IMR-90 (cell line): ENCODE data around the gene MAN1C1. TPM values are rescaled to one million over a fixed set of nuclear protein-coding genes. Genes with fewer than 3 reads are reported as not detected.

Source experiments
- ATAC-seq: fragments of 200-7000 bp; cut with Tn5 transposase; 2 replicates; pipeline ENCODE4 v1.9.1; 2020; ENCODE audit warnings: low read depth, mild to moderate bottlenecking, moderate library complexity
- BruUV-seq: library from RNA; stranded (reverse); fragments of 400-500 nt; replicated peaks from 2 replicates; lab custom pipeline; 2021; lab: Mats Ljungman, UMichigan
- CTCF ChIA-PET: fragments of 300-600 bp; formaldehyde crosslinking; extraction: SDS; loops from one replicate; lab custom pipeline; 2021; ENCODE audit warnings: antibody characterized with exemption; lab: Yijun Ruan, JAX
- POLR2A ChIA-PET: fragments of 300-600 bp; sonication (Branson Sonifier 250); formaldehyde crosslinking; loops from one replicate; lab custom pipeline; 2022; ENCODE audit warnings: antibody characterized with exemption; ENCODE audit not compliant: unreplicated experiment; lab: Charles Lee
- DNase-seq: peaks from one replicate; pipeline ENCODE4 v3.0.0; 2013
- H2AFZ ChIP-seq: replicated peaks from 2 replicates; pipeline ENCODE3; 2013; ENCODE audit warnings: low read length, mild to moderate bottlenecking; ENCODE audit not compliant: poor library complexity
- H2AK5ac ChIP-seq: 2 replicates; pipeline ENCODE4 v1.6.1; 2013; ENCODE audit warnings: low read depth, low read length, inconsistent platforms
- H2AK9ac ChIP-seq: replicated peaks from 2 replicates; pipeline ENCODE3; 2013; ENCODE audit warnings: mild to moderate bottlenecking, low read depth, low read length, moderate library complexity; ENCODE audit not compliant: poor library complexity
- H2BK120ac ChIP-seq: 2 replicates; pipeline ENCODE4 v1.6.1; 2013; ENCODE audit warnings: low read depth, low read length, inconsistent platforms
- H2BK15ac ChIP-seq: 3 replicates; pipeline ENCODE4 v1.6.1; 2013; ENCODE audit warnings: low read depth, low read length, inconsistent platforms
- H2BK20ac ChIP-seq: 2 replicates; pipeline ENCODE4 v1.6.1; 2013; ENCODE audit warnings: low read depth, mild to moderate bottlenecking, inconsistent platforms, low read length, moderate library complexity
- H2BK5ac ChIP-seq: 2 replicates; pipeline ENCODE4 v1.6.1; 2013; ENCODE audit warnings: mild to moderate bottlenecking, low read depth, low read length, inconsistent platforms; ENCODE audit not compliant: poor library complexity, severe bottlenecking
- H3K14ac ChIP-seq: replicated peaks from 2 replicates; pipeline ENCODE4 v1.6.1; 2013; ENCODE audit warnings: low read depth, low read length, inconsistent platforms
- H3K18ac ChIP-seq: 2 replicates; pipeline ENCODE4 v1.6.1; 2013; ENCODE audit warnings: low read depth, low read length, control low read depth
- H3K23ac ChIP-seq: 2 replicates; pipeline ENCODE4 v1.6.1; 2013; ENCODE audit warnings: low read depth, low read length, inconsistent platforms
- H3K27ac ChIP-seq: 2 replicates; pipeline ENCODE4 v1.5.1; 2013; ENCODE audit warnings: mild to moderate bottlenecking, control low read depth, low read length; ENCODE audit not compliant: insufficient read depth
- H3K27me3 ChIP-seq: 2 replicates; pipeline ENCODE4 v1.6.1; 2013; ENCODE audit warnings: low read length; ENCODE audit not compliant: control insufficient read depth, insufficient read depth
- H3K36me3 ChIP-seq: 2 replicates; pipeline ENCODE4 v1.6.1; 2013; ENCODE audit warnings: low read length, mixed read lengths; ENCODE audit not compliant: control insufficient read depth, insufficient read depth
- H3K4ac ChIP-seq: 2 replicates; pipeline ENCODE4 v1.6.1; 2013; ENCODE audit warnings: low read depth, low read length, inconsistent platforms
- H3K4me1 ChIP-seq: 2 replicates; pipeline ENCODE4 v1.6.1; 2013; ENCODE audit warnings: low read length, mixed read lengths; ENCODE audit not compliant: control insufficient read depth, insufficient read depth
- H3K4me2 ChIP-seq: 2 replicates; pipeline ENCODE4 v1.6.1; 2013; ENCODE audit warnings: low read depth, mild to moderate bottlenecking, control low read depth, low read length, moderate library complexity
- H3K4me3 ChIP-seq: 2 replicates; pipeline ENCODE4 v1.5.1; 2013; ENCODE audit warnings: low read depth, mild to moderate bottlenecking, control low read depth, low read length, moderate library complexity; ENCODE audit not compliant: insufficient read depth
- H3K56ac ChIP-seq: 2 replicates; pipeline ENCODE4 v1.6.1; 2013; ENCODE audit warnings: low read length, inconsistent platforms; ENCODE audit not compliant: insufficient read depth; ENCODE audit errors: extremely low read depth
- H3K79me1 ChIP-seq, 2 experiments: 2 replicates each; pipeline ENCODE4 v1.6.1; 2013; ENCODE audit warnings: low read length in 2 of 2, inconsistent platforms in 1 of 2, low read depth in 1 of 2
- H3K9ac ChIP-seq: 2 replicates; pipeline ENCODE4 v1.6.1; 2013; ENCODE audit warnings: low read depth, low read length, control low read depth
- H3K9me1 ChIP-seq: 2 replicates; pipeline ENCODE4 v1.6.1; 2013; ENCODE audit warnings: low read length, inconsistent platforms; ENCODE audit not compliant: insufficient read depth
- H3K9me3 ChIP-seq: 2 replicates; pipeline ENCODE4 v1.6.1; 2013; ENCODE audit warnings: low read length; ENCODE audit not compliant: control insufficient read depth, insufficient read depth
- H4K20me1 ChIP-seq: 2 replicates; pipeline ENCODE4 v1.6.1; 2013; ENCODE audit warnings: low read length, inconsistent platforms; ENCODE audit not compliant: insufficient read depth
- H4K5ac ChIP-seq: 2 replicates; pipeline ENCODE4 v1.6.1; 2013; ENCODE audit warnings: mild to moderate bottlenecking, low read depth, low read length, control low read depth
- H4K8ac ChIP-seq, 2 experiments: 2 replicates each; pipeline ENCODE4 v1.6.1; 2013; ENCODE audit warnings: low read depth in 2 of 2, low read length in 2 of 2, control low read depth in 1 of 2, inconsistent platforms in 1 of 2
- H4K91ac ChIP-seq: 2 replicates; pipeline ENCODE4 v1.6.1; 2013; ENCODE audit warnings: low read depth, low read length, inconsistent platforms; ENCODE audit not compliant: insufficient read depth
- BHLHE40 ChIP-seq: fragments of 150-350 bp; IDR thresholded peaks from 2 replicates; pipeline ENCODE4 v1.6.1; 2016; ENCODE audit warnings: mild to moderate bottlenecking, low read depth, low read length
- CEBPB ChIP-seq: IDR thresholded peaks from 2 replicates; pipeline ENCODE4 v1.6.1; 2012; ENCODE audit warnings: low read depth, low read length, improper control_type of control experiment
- CHD1 ChIP-seq: IDR thresholded peaks from 2 replicates; pipeline ENCODE4 v1.6.1; 2012; ENCODE audit warnings: low read depth, low read length, improper control_type of control experiment
- FOS ChIP-seq: fragments of 150-350 bp; IDR thresholded peaks from 2 replicates; pipeline ENCODE4 v1.6.1; 2016; ENCODE audit warnings: low read depth, low read length
- MXI1 ChIP-seq: IDR thresholded peaks from 2 replicates; pipeline ENCODE4 v1.6.1; 2012; ENCODE audit warnings: low read depth, mild to moderate bottlenecking, low read length, moderate library complexity, borderline replicate concordance
- NFE2L2 ChIP-seq: fragments of 150-350 bp; IDR thresholded peaks from 2 replicates; pipeline ENCODE4 v1.6.1; 2016; ENCODE audit warnings: low read depth, mild to moderate bottlenecking, low read length
- POLR2A ChIP-seq: IDR thresholded peaks from 2 replicates; pipeline ENCODE4 v1.6.1; 2012; ENCODE audit warnings: mild to moderate bottlenecking, low read depth, low read length
- RAD21 ChIP-seq: IDR thresholded peaks from 2 replicates; pipeline ENCODE4 v1.6.1; 2012; ENCODE audit warnings: low read length, improper control_type of control experiment
- RCOR1 ChIP-seq: IDR thresholded peaks from 2 replicates; pipeline ENCODE4 v1.6.1; 2012; ENCODE audit warnings: mild to moderate bottlenecking, low read length, improper control_type of control experiment; ENCODE audit not compliant: insufficient replicate concordance
- SMC3 ChIP-seq: fragments of 150-350 bp; IDR thresholded peaks from 2 replicates; pipeline ENCODE4 v1.6.1; 2016; ENCODE audit warnings: low read depth, mild to moderate bottlenecking, antibody characterized with exemption, low read length, moderate library complexity
- WGBS, 2 experiments: methylation state at CpG; one replicate each; pipeline versions ENCODE4 v1.1.5 to v1.1.7; 2013; ENCODE audit warnings: missing lambda C conversion rate in 2 of 2; ENCODE audit not compliant: insufficient read length in 1 of 2; ENCODE audit errors: extremely low coverage in 2 of 2; 5-methylcytosine and 5-hydroxymethylcytosine counted together
- dilution Hi-C: fragments of 300-500 bp; cut with HindIII; formaldehyde crosslinking; loops from one replicate; pipeline ENCODE4 v1.14.3; 2018; ENCODE audit warnings: low sequenced_read_pairs; ENCODE audit not compliant: unreplicated experiment
- in situ Hi-C: fragments of 300-500 bp; cut with MboI; formaldehyde crosslinking; loops from 3 replicates; pipeline ENCODE4 v1.14.3; 2019; ENCODE audit warnings: low sequenced_read_pairs, inconsistent platforms, mixed read lengths
- intact Hi-C: fragments of 100-400 bp; cut with micrococcal nuclease; formaldehyde crosslinking; loops from 2 replicates; pipeline ENCODE4 v1.10.0; 2022
- polyA plus RNA-seq, 3 experiments: library from polyadenylated mRNA; depleted of rRNA; stranded (reverse); fragments of >200 nt; gene quantifications; 2 replicates each; pipeline ENCODE4 v1.2.3, GENCODE V29; 2012; ENCODE audit warnings: low replicate concordance in 1 of 3
- total RNA-seq: library from RNA; depleted of rRNA; stranded (reverse); fragments of >200 nt; gene quantifications from 2 replicates; pipeline ENCODE4 v1.2.3, GENCODE V29; 2012
- TF ChIP-seq, protein P1 (sequence below): conservative IDR thresholded peaks from 2 replicates; pipeline ENCODE4 v1.5.1; 2012; ENCODE audit warnings: mild to moderate bottlenecking, low read depth, low read length, improper control_type of control experiment
- TF ChIP-seq, protein P2 (sequence below): fragments of 150-350 bp; IDR thresholded peaks from 2 replicates; pipeline ENCODE4 v1.6.1; 2016; ENCODE audit warnings: low read depth, mild to moderate bottlenecking, low read length, moderate library complexity, borderline replicate concordance
- TF ChIP-seq, protein P3 (sequence below): fragments of 150-350 bp; IDR thresholded peaks from 2 replicates; pipeline ENCODE4 v1.6.1; 2017; ENCODE audit warnings: mild to moderate bottlenecking, antibody characterized with exemption, low read length, low read depth

Gene MAN1C1
- total and polyA plus RNA-seq, 2 of the 4 experiments (the other 2 are of a cell fraction) = 3.2 to 11.3 TPM

DNA sequence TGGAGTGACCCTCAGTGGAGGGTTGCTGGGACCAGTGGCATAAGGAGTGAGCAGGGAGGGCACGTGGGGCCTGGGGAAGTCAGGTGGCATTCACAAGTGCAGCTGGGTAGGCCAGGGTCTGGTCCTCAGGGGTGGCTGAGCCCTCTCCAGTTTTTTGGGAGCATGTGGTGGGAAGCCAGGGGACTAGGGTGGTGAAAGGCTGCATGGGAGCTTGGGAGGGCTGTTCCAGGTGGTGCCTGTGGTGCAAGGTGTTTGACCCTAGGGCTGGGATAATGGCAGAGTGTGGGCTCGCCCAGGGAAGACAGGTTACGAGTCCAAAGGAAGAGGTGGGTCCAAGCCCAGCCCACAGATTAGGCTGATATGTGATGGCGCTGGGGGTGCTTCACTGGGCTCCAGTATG is 30.5 kb downstream of the MAN1C1 start:
- Histone ChIP-seq H3K4me2 (no peak overlapping the region), H3K4me3 (no peak overlapping the region), H2BK15ac (no peak overlapping the region), H2AFZ (no peak overlapping the region), H3K23ac (no peak overlapping the region), H3K27me3 (no peaks in the 10 kb centered on the region), H3K9me1 (peaks cover 10% of the 10 kb centered on the region; the same call in 1 of the 2 replicates), H3K79me1 (peaks cover 0 to 14% of the 10 kb centered on the region in 2 experiments; a peak in 2 of 4 replicates), H2AK9ac (no peak overlapping the region), H3K18ac (no peak overlapping the region), H4K5ac (no peak overlapping the region), H3K27ac (no peak overlapping the region), H3K9me3 (no peaks in the 10 kb centered on the region), H2AK5ac (no peak overlapping the region), H2BK5ac (no peak overlapping the region), H3K4me1 (peaks cover 6% of the 10 kb centered on the region; the same call in 1 of the 2 replicates), H3K9ac (no peak overlapping the region), H2BK20ac (no peak overlapping the region), H2BK120ac (no peak overlapping the region), H3K4ac (no peak overlapping the region), H3K56ac (no peak overlapping the region), H3K14ac (no peak overlapping the region), H4K91ac (no peak overlapping the region), H3K36me3 (peaks cover 14% of the 10 kb centered on the region; the same call in 1 of the 2 replicates), H4K8ac (no peak overlapping the region), H4K20me1 (peaks cover 29% of the 10 kb centered on the region)
- dilution Hi-C loops = no loop called here
- CTCF ChIA-PET = no interaction called here
- intact Hi-C loops = no loop called here
- TF ChIP-seq MXI1 = no peak
- TF ChIP-seq CEBPB = no peak
- TF ChIP-seq RCOR1 = no peak
- TF ChIP-seq CHD1 = no peak
- TF ChIP-seq, protein P1, sequence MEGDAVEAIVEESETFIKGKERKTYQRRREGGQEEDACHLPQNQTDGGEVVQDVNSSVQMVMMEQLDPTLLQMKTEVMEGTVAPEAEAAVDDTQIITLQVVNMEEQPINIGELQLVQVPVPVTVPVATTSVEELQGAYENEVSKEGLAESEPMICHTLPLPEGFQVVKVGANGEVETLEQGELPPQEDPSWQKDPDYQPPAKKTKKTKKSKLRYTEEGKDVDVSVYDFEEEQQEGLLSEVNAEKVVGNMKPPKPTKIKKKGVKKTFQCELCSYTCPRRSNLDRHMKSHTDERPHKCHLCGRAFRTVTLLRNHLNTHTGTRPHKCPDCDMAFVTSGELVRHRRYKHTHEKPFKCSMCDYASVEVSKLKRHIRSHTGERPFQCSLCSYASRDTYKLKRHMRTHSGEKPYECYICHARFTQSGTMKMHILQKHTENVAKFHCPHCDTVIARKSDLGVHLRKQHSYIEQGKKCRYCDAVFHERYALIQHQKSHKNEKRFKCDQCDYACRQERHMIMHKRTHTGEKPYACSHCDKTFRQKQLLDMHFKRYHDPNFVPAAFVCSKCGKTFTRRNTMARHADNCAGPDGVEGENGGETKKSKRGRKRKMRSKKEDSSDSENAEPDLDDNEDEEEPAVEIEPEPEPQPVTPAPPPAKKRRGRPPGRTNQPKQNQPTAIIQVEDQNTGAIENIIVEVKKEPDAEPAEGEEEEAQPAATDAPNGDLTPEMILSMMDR = no peak
- TF ChIP-seq POLR2A = no peak
- TF ChIP-seq, protein P2, sequence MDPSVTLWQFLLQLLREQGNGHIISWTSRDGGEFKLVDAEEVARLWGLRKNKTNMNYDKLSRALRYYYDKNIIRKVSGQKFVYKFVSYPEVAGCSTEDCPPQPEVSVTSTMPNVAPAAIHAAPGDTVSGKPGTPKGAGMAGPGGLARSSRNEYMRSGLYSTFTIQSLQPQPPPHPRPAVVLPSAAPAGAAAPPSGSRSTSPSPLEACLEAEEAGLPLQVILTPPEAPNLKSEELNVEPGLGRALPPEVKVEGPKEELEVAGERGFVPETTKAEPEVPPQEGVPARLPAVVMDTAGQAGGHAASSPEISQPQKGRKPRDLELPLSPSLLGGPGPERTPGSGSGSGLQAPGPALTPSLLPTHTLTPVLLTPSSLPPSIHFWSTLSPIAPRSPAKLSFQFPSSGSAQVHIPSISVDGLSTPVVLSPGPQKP = no peak
- TF ChIP-seq SMC3 = no peak
- TF ChIP-seq, protein P3, sequence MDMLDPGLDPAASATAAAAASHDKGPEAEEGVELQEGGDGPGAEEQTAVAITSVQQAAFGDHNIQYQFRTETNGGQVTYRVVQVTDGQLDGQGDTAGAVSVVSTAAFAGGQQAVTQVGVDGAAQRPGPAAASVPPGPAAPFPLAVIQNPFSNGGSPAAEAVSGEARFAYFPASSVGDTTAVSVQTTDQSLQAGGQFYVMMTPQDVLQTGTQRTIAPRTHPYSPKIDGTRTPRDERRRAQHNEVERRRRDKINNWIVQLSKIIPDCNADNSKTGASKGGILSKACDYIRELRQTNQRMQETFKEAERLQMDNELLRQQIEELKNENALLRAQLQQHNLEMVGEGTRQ = no peak
- no peak for TF ChIP-seq BHLHE40
- TF ChIP-seq RAD21 = no peak
- no peak for TF ChIP-seq FOS
- no peak for TF ChIP-seq NFE2L2
- WGBS, 2 experiments = 83% methylated on average over 2 of the region's 4 CpGs; no CpG with 5 or more reads in 1 of the 2 experiments
- no TSS peak for BruUV-seq
- POLR2A ChIA-PET = no interaction called here
- ATAC-seq = no peak
- in situ Hi-C loops = no loop called here
- no peak for DNase-seq
